Adrenal gland (tissue), 12 donors: Measurements from ENCODE around the gene RABGAP1L. TPM values are rescaled to one million over a fixed set of nuclear protein-coding genes. Genes with fewer than 3 reads are reported as not detected.
"Not testable (repeated sequence)": the region's sequence is repeated elsewhere in the genome, so short reads cannot be mapped to it uniquely, and the experiment has no call there.

Experiments used
- DNase-seq, 7 donors: peaks; one replicate each; pipeline ENCODE4 v3.0.0-alpha.2; 2019 to 2020
- H3K27ac ChIP-seq, 5 donors: fragments of 200-600 bp; sonication (generic) in 4 of 5; 1 replicate in 3 of 5; 2 replicates in 2 of 5; pipeline versions ENCODE4 v1.5.1 to v1.8.0; 2016 to 2020; ENCODE audit warnings: mild to moderate bottlenecking in 1 of 5
- H3K27me3 ChIP-seq: fragments of 200-600 bp; 2 replicates; pipeline ENCODE4 v1.8.0; 2021
- H3K36me3 ChIP-seq, 2 donors: fragments of 200-600 bp; replicated peaks in 1 of 2; 1 replicate in 1 of 2; 2 replicates in 1 of 2; pipeline versions ENCODE4 v1.5.1 to v1.8.0; 2018 to 2022
- H3K4me1 ChIP-seq, 2 donors: fragments of 200-600 bp; replicated peaks in 1 of 2; 1 replicate in 1 of 2; 2 replicates in 1 of 2; pipeline versions ENCODE4 v1.5.1 to v1.8.0; 2018 to 2021
- H3K4me3 ChIP-seq, 4 donors: fragments of 200-600 bp; sonication (generic) in 3 of 4; one replicate each; pipeline ENCODE4 v1.5.1; 2016 to 2018
- H3K9me3 ChIP-seq, 3 donors: fragments of 200-600 bp; sonication (generic) in 1 of 3; replicated peaks in 1 of 3; 1 replicate in 2 of 3; 2 replicates in 1 of 3; pipeline versions ENCODE4 v1.5.1 to v1.8.0; 2016 to 2021
- CTCF ChIP-seq, 6 experiments: fragments of 450-650 bp in 4 of 6; fragments of 200-600 bp in 2 of 6; sonication (generic) in 1 of 6; IDR thresholded peaks; 1 replicate in 5 of 6; 2 replicates in 1 of 6; pipeline versions ENCODE4 v1.5.1 to v1.8.0; 2016 to 2021; ENCODE audit warnings: antibody characterized with exemption in 6 of 6, mild to moderate bottlenecking in 2 of 6, moderate library complexity in 1 of 6
- POLR2A ChIP-seq, 2 donors: fragments of 450-650 bp; IDR thresholded peaks; one replicate each; pipeline ENCODE4 v1.6.1; 2017; ENCODE audit warnings: antibody characterized with exemption in 2 of 2, mild to moderate bottlenecking in 2 of 2, moderate library complexity in 1 of 2
- WGBS, 4 donors: extraction: QIAGEN DNeasy Blood & Tissue Kit in 2 of 4; methylation state at CpG; one replicate each; pipeline versions ENCODE4 v1.1.5 to v1.1.7; 2013 to 2017; 5-methylcytosine and 5-hydroxymethylcytosine counted together
- intact Hi-C, 2 donors: fragments of 100-400 bp; cut with DNase I; formaldehyde crosslinking; loops; one replicate each; pipeline versions ENCODE4 v1.14.1 to v1.15.0; 2022 to 2023
- polyA plus RNA-seq, 3 donors: library from polyadenylated mRNA; stranded (reverse); fragments of 200-250 nt in 2 of 3; fragments of 350-450 nt in 1 of 3; fragmentation: Illumina TruSeq in 1 of 3; extraction: RNeasy Lipid Tissue Mini Kit (QIAGEN cat#74804) in 1 of 3; gene quantifications; one replicate each; pipeline ENCODE4 v1.2.3, GENCODE V29; 2013 to 2014
- total RNA-seq, 9 donors: library from RNA; depleted of rRNA in 4 of 9; stranded (reverse); fragments of >200 nt in 4 of 9; fragments of 120-200 nt in 1 of 9; fragmentation: NEBNext Ultra II Directional in 1 of 9; extraction: Animal tissue kit (Norgen Biotek cat#: 25700) in 1 of 9; gene quantifications; one replicate each; pipeline versions ENCODE4 v1.1.0 to v1.2.4, GENCODE V29; 2013 to 2023
- donor health status: healthy with polysubstance abuse.
- donor health status: Bipolar disorder and iron deficiency.
- donor health status: DM: yes; HTN: yes; CAD: no.
- donor health status: DM: no; HTN: no; CAD: no.
- donor health status: DM: no; HTN: no; CAD: no.
- donor health status: DM: yes; HTN: yes; CAD: no.

The RABGAP1L gene
- total and polyA plus RNA-seq, 12 donors: 10.4 to 29.9 (median 19.7) TPM

- intact Hi-C loops: no loop called here
- 87 to 94% (median 91%) methylated on average over 3 of the region's 3 CpGs for WGBS, 4 donors
Measured at GRCh38 chr1:174326278-174326677, 167.0 kb downstream of the RABGAP1L start.

GRCh38 chr1:174333437-174333836 is 174.1 kb downstream of the RABGAP1L start:
- H3K27me3 ChIP-seq: no peaks in the 10 kb centered on the region
- no peaks in the 10 kb centered on the region for H3K9me3 ChIP-seq
- TF ChIP-seq CTCF (IDR thresholded peaks at IDR 0.05) (no peak), POLR2A (IDR thresholded peaks at IDR 0.05) (no peak)
- intact Hi-C loops: no loop called here
- H3K4me1 ChIP-seq: no peaks in the 10 kb centered on the region
- H3K36me3 ChIP-seq: no peaks in the 10 kb centered on the region
- H3K4me3 ChIP-seq: no peak overlapping the region
- no peak for DNase-seq
- no peak overlapping the region for H3K27ac ChIP-seq
- 91 to 97% (median 95%) methylated on average over 6 of the region's 6 CpGs for WGBS, 4 donors

More at GRCh38 chr1:174326278-174326677, 167.0 kb downstream of the RABGAP1L start:
- Histone ChIP-seq H3K27me3 (no peaks in the 10 kb centered on the region), H3K36me3 (no peaks in the 10 kb centered on the region), H3K27ac (no peak overlapping the region), H3K9me3 (peaks cover 0 to 7% (median 5%) of the 10 kb centered on the region in 3 donors), H3K4me3 (no peak overlapping the region), H3K4me1 (no peaks in the 10 kb centered on the region)
- no peak for TF ChIP-seq CTCF (IDR thresholded peaks at IDR 0.05)
- TF ChIP-seq POLR2A (IDR thresholded peaks at IDR 0.05): no peak
- no peak for DNase-seq

- 57 to 76% (median 66%) methylated on average over 4 of the region's 4 CpGs for WGBS, 4 donors
- Histone ChIP-seq H3K9me3 (no peaks in the 10 kb centered on the region), H3K36me3 (no peaks in the 10 kb centered on the region), H3K4me1 (no peaks in the 10 kb centered on the region), H3K4me3 (no peak overlapping the region), H3K27me3 (no peaks in the 10 kb centered on the region), H3K27ac (no peak overlapping the region)
- DNase-seq: no peak
- intact Hi-C loops: no loop called here
- TF ChIP-seq CTCF (IDR thresholded peaks at IDR 0.05) (no peak), POLR2A (IDR thresholded peaks at IDR 0.05) (no peak)
Measured at GRCh38 chr1:174337000-174337681, 177.8 kb downstream of the RABGAP1L start.

- H3K27me3 ChIP-seq, intact Hi-C loops, H3K4me1 ChIP-seq, DNase-seq, H3K4me3 ChIP-seq, H3K27ac ChIP-seq, H3K36me3 ChIP-seq, H3K9me3 ChIP-seq: not testable (repeated sequence)
- WGBS, 4 donors: 88 to 100% (median 98%) methylated on average over 1 of the region's 1 CpG
Measured at GRCh38 chr1:174340404-174340803, 181.1 kb downstream of the RABGAP1L start.

GRCh38 chr1:174344162-174344561 is 184.8 kb downstream of the RABGAP1L start:
- Histone ChIP-seq H3K9me3 (peaks cover 0 to 5% (median 0%) of the 10 kb centered on the region in 3 donors), H3K27ac (no peak overlapping the region), H3K4me3 (no peak overlapping the region), H3K36me3 (no peaks in the 10 kb centered on the region), H3K4me1 (peaks cover 0 to 6% of the 10 kb centered on the region in 2 donors), H3K27me3 (no peaks in the 10 kb centered on the region)
- TF ChIP-seq CTCF (IDR thresholded peaks at IDR 0.05) (no peak), POLR2A (IDR thresholded peaks at IDR 0.05) (no peak)
- intact Hi-C loops: no loop called here
- 94 to 99% (median 96%) methylated on average over 3 of the region's 3 CpGs for WGBS, 4 donors
- no peak for DNase-seq
